ENCODE results near the gene SYTL3.

The SYTL3 gene

DNA sequence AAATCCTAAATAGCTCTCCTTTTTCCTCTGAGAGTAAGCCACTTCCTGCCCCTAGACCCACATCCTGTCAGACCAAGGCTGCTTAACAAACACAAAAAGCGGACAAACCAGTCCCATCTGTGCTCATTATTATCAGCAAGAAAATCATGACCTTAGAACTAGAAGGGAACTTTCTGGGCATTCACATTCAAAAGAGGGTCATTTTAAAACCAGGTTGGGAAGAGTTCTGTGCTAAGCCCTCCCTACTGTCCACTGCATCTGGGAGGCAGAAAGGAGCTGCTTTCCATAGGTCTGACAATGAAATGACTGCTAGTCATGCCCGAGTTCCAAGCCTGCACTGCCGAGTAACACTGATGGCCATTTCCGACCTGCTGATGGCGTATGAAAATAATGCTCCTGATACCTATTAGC lies 153.9 kb downstream of the SYTL3 start:
- peaks cover 11% of the 10 kb centered on the region for H3K36me3 ChIP-seq (ENCODE audit: control insufficient read depth, insufficient read depth, low read length)
- peak overlapping the region; percentile 55 for H3K4me3 ChIP-seq (replicated peaks; ENCODE audit: low read depth, low read length)
- no peaks in the 10 kb centered on the region for H3K27me3 ChIP-seq (replicated peaks; ENCODE audit: control insufficient read depth, insufficient read depth, low read length)
- peak; percentile 50 for DNase-seq (ENCODE audit: extremely low read depth, insufficient read length)
- TF ChIP-seq, protein P1, sequence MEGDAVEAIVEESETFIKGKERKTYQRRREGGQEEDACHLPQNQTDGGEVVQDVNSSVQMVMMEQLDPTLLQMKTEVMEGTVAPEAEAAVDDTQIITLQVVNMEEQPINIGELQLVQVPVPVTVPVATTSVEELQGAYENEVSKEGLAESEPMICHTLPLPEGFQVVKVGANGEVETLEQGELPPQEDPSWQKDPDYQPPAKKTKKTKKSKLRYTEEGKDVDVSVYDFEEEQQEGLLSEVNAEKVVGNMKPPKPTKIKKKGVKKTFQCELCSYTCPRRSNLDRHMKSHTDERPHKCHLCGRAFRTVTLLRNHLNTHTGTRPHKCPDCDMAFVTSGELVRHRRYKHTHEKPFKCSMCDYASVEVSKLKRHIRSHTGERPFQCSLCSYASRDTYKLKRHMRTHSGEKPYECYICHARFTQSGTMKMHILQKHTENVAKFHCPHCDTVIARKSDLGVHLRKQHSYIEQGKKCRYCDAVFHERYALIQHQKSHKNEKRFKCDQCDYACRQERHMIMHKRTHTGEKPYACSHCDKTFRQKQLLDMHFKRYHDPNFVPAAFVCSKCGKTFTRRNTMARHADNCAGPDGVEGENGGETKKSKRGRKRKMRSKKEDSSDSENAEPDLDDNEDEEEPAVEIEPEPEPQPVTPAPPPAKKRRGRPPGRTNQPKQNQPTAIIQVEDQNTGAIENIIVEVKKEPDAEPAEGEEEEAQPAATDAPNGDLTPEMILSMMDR (IDR thresholded peaks at IDR 0.05; ENCODE audit: insufficient read depth, low read length, poor library complexity, severe bottlenecking), result peak; percentile 7

DNA sequence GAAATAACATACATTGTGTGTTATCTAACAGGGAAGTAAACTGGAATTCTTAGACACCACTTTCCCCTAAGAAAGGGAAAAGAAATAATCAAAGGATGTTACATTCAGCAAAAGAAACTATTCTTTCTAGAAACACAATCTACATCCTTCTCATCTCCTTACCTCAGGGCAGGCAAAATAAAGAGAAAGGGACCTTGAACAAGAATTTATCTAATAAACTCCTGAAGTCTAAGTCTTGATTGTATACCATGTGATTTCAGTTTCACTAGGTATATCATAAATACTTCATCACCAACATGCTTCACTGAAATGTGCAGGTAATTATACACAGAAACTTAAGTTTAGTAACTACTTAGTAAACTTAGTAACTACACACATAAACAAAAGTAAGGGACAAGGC lies 154.4 kb downstream of the SYTL3 start:
- peaks cover 11% of the 10 kb centered on the region for H3K36me3 ChIP-seq (ENCODE audit: control insufficient read depth, insufficient read depth, low read length)
- H3K4me3 ChIP-seq (replicated peaks; ENCODE audit: low read depth, low read length), result peak overlapping the region; percentile 55
- no peak for DNase-seq (ENCODE audit: extremely low read depth, insufficient read length)
- H3K27me3 ChIP-seq (replicated peaks; ENCODE audit: control insufficient read depth, insufficient read depth, low read length), result no peaks in the 10 kb centered on the region
- TF ChIP-seq, protein P1 (IDR thresholded peaks at IDR 0.05; ENCODE audit: insufficient read depth, low read length, poor library complexity, severe bottlenecking), result no peak

DNA sequence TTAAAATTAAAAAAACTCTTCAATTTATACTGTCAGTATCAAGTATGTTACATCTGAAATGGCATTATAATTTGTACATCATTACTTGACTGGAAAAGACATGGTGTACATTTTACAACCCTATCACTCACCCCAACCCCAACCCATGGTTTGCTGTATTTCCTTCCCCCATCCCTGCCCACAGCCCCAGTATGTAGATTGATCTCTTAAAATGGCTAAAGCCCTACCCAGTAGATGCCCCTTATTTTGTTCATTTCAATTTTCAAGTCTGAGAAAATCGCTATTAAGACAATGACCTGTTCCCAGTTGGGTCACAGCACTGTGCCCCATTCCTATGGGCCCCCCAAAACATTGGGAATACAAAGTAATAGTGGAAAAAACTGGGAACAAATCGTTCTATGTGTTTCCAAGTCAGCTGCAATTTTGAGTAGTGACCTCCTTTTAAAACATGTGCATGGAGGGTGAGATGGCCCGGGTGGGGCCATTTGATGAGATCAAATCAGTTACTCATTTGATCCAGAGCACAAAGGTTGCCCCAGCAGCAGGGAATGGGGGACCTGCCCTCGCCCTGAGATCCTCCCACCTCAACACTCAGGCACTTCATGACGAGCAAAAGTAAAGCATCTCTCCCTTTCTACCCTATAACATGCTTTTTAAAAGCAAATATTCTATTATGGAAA lies 156.0 kb downstream of the SYTL3 start:
- DNase-seq (ENCODE audit: extremely low read depth, insufficient read length), result no peak
- no peak overlapping the region for H3K4me3 ChIP-seq (replicated peaks; ENCODE audit: low read depth, low read length)
- peaks cover 11% of the 10 kb centered on the region for H3K36me3 ChIP-seq (ENCODE audit: control insufficient read depth, insufficient read depth, low read length)
- H3K27me3 ChIP-seq (replicated peaks; ENCODE audit: control insufficient read depth, insufficient read depth, low read length), result no peaks in the 10 kb centered on the region
- TF ChIP-seq, protein P1 (IDR thresholded peaks at IDR 0.05; ENCODE audit: insufficient read depth, low read length, poor library complexity, severe bottlenecking), result no peak

DNA sequence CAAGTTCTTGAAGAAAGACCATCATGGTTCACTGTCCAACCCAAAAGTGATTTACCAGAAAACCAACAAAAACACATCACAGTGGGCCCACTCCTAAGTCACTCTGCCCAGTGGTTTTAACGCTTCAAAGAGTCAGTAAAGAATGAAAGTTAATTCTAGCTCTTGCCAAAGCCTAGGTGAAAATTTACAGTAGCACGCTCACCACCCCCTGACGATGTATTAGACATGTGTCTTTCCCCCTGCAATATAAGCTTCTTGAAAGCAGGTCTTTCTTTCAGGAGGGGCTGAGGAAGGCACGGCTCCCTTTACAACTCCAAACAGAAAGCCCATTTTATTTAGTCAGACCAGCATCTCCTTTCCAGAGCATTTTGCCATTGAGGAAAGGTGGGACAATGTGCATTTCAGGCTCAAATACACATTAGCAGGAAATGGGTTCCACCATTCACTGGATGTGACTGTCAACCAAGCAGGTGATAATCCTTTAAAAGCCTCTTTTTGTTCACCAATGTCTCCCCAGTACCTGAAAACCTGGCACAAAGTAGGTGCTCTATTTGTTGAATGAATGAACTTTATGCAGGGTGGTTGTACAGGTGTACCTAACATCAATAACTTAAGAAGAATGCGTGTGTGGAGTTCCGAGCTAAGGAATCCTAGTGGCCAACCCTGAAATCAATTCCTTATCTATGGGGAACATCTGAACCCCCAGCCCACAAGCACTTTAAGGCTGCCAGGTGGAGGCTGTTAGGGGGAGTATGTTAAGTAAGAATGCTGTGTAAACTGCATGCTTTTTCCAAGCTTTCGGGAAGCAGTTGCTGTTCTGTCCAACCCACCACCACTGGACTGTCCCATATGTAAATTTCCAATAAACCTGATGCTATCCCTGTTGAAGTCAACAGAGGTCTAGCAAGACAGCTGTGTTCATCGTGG lies 157.9 kb downstream of the SYTL3 start:
- H3K27me3 ChIP-seq (replicated peaks; ENCODE audit: control insufficient read depth, insufficient read depth, low read length), result no peaks in the 10 kb centered on the region
- DNase-seq (ENCODE audit: extremely low read depth, insufficient read length), result no peak
- peaks cover 9% of the 10 kb centered on the region for H3K36me3 ChIP-seq (ENCODE audit: control insufficient read depth, insufficient read depth, low read length)
- H3K4me3 ChIP-seq (replicated peaks; ENCODE audit: low read depth, low read length), result peak overlapping the region; percentile 22
- TF ChIP-seq, protein P1 (IDR thresholded peaks at IDR 0.05; ENCODE audit: insufficient read depth, low read length, poor library complexity, severe bottlenecking), result no peak

DNA sequence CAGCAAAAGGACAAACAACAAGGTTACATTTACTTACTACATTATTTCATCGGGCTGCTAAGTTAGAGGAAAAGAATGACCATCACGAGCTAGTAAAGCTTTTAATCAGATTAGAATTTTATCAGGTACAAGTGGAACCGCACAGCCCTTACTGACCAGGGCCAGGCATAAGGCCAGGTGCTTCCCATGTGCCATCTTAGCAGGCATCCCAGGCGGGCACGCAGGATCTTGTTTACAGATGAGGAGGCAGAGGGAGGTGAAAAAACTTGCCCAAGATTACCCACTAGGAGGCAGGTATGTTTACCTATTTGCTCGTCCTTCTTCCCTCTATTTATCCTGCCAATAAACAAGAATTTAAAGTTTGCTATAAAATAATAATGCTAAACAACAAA lies 158.6 kb downstream of the SYTL3 start:
- TF ChIP-seq, protein P1 (IDR thresholded peaks at IDR 0.05; ENCODE audit: insufficient read depth, low read length, poor library complexity, severe bottlenecking), result no peak
- DNase-seq (ENCODE audit: extremely low read depth, insufficient read length), result no peak
- Histone ChIP-seq H3K27me3 (replicated peaks; ENCODE audit: control insufficient read depth, insufficient read depth, low read length) (no peaks in the 10 kb centered on the region), H3K4me3 (replicated peaks; ENCODE audit: low read depth, low read length) (peak overlapping the region; percentile 10; the same call in 1 of the 2 replicates), H3K36me3 (ENCODE audit: control insufficient read depth, insufficient read depth, low read length) (peaks cover 9% of the 10 kb centered on the region)

All from GM06990 (cell line).